HepG2 (cell line): ENCODE data around the gene VPS25. TPM values are rescaled to one million over a fixed set of nuclear protein-coding genes. Genes with fewer than 3 reads are reported as not detected.

ENCODE experiments used
- AGO1 ChIP-seq: fragments of 200-400 bp; formaldehyde crosslinking; IDR thresholded peaks from 2 replicates; pipeline ENCODE4 v1.6.1; 2017; ENCODE audit warnings: mild to moderate bottlenecking, low read depth, low read length, moderate library complexity; ENCODE audit not compliant: poor library complexity, severe bottlenecking
- ARNTL ChIP-seq: sonication (generic); formaldehyde crosslinking; IDR thresholded peaks from 2 replicates; pipeline ENCODE4 v1.4.0; 2020; ENCODE audit warnings: mild to moderate bottlenecking, missing genetic modification reagents
- CBX5 ChIP-seq: sonication (generic); formaldehyde crosslinking; IDR thresholded peaks from 2 replicates; pipeline ENCODE4 v1.4.0; 2020; ENCODE audit warnings: missing genetic modification reagents, borderline replicate concordance
- CENPT ChIP-seq: sonication (generic); formaldehyde crosslinking; IDR thresholded peaks from 2 replicates; pipeline ENCODE4 v1.8.0; 2022; ENCODE audit warnings: low read depth, mild to moderate bottlenecking, moderate library complexity, missing genetic modification reagents
- DR1 ChIP-seq: sonication (generic); formaldehyde crosslinking; IDR thresholded peaks from 2 replicates; pipeline ENCODE4 v1.8.0; 2021; ENCODE audit warnings: mild to moderate bottlenecking, missing genetic modification reagents, inconsistent platforms
- GTF3A ChIP-seq: sonication (generic); formaldehyde crosslinking; conservative IDR thresholded peaks from 2 replicates; pipeline ENCODE4 v1.4.0; 2020; ENCODE audit warnings: mild to moderate bottlenecking, missing genetic modification reagents
- GZF1 ChIP-seq: sonication (generic); formaldehyde crosslinking; IDR thresholded peaks from 2 replicates; pipeline ENCODE4 v1.5.1; 2020; ENCODE audit warnings: mild to moderate bottlenecking, missing genetic modification reagents
- HNF4G ChIP-seq, 2 experiments: sonication (generic) in 1 of 2; formaldehyde crosslinking in 1 of 2; IDR thresholded peaks; 2 replicates each; pipeline versions ENCODE4 v1.4.0 to v1.6.1; 2011 to 2020; ENCODE audit warnings: borderline replicate concordance in 2 of 2, low read depth in 2 of 2, mild to moderate bottlenecking in 2 of 2, low read length in 1 of 2, missing genetic modification reagents in 1 of 2, moderate library complexity in 1 of 2
- HNRNPH1 ChIP-seq: fragments of 200-400 bp; formaldehyde crosslinking; optimal IDR thresholded peaks from 2 replicates; pipeline ENCODE3; 2017; ENCODE audit warnings: mild to moderate bottlenecking, low read depth, low read length
- KDM6A ChIP-seq: IDR thresholded peaks from 2 replicates; pipeline ENCODE4 v1.6.1; 2016; ENCODE audit warnings: low read depth
- MEIS1 ChIP-seq: sonication (generic); formaldehyde crosslinking; IDR thresholded peaks from 2 replicates; pipeline ENCODE4 v1.9.0; 2021; ENCODE audit warnings: mild to moderate bottlenecking, missing genetic modification reagents, moderate library complexity, borderline replicate concordance
- MXI1 ChIP-seq: IDR thresholded peaks from 3 replicates; pipeline ENCODE4 v1.6.1; 2012; ENCODE audit warnings: low read depth, low read length, inconsistent platforms, borderline replicate concordance
- NBN ChIP-seq: fragments of 450-650 bp; conservative IDR thresholded peaks from 2 replicates; pipeline ENCODE4 v1.6.1; 2017
- TBX2 ChIP-seq: sonication (generic); formaldehyde crosslinking; IDR thresholded peaks from 2 replicates; pipeline ENCODE4 v1.5.0; 2020; ENCODE audit warnings: missing genetic modification reagents, mild to moderate bottlenecking, borderline replicate concordance
- TCF12 ChIP-seq, 2 experiments: fragments of 450-650 bp in 1 of 2; sonication (generic) in 1 of 2; formaldehyde crosslinking in 1 of 2; IDR thresholded peaks; 2 replicates each; pipeline versions ENCODE4 v1.6.1 to v1.8.0; 2017 to 2022; ENCODE audit warnings: antibody characterized with exemption in 1 of 2, mild to moderate bottlenecking in 1 of 2, missing genetic modification reagents in 1 of 2, moderate library complexity in 1 of 2
- ZFP41 ChIP-seq: sonication (generic); formaldehyde crosslinking; IDR thresholded peaks from 2 replicates; pipeline ENCODE4 v1.4.0; 2020; ENCODE audit warnings: mild to moderate bottlenecking, missing genetic modification reagents, borderline replicate concordance
- ZNF138 ChIP-seq: sonication (generic); formaldehyde crosslinking; IDR thresholded peaks from 2 replicates; pipeline ENCODE4 v1.5.0; 2020; ENCODE audit warnings: mild to moderate bottlenecking, low read depth, missing genetic modification reagents
- ZNF496 ChIP-seq: sonication (generic); formaldehyde crosslinking; IDR thresholded peaks from 2 replicates; pipeline ENCODE4 v1.8.1; 2023; ENCODE audit warnings: mild to moderate bottlenecking, moderate library complexity, missing genetic modification reagents; ENCODE audit not compliant: insufficient replicate concordance
- ZNF614 ChIP-seq: IDR thresholded peaks from 2 replicates; pipeline ENCODE4 v1.6.1; 2018; ENCODE audit warnings: missing biosample characterization, missing genetic modification reagents, inconsistent platforms, borderline replicate concordance
- ZNF672 ChIP-seq: sonication (generic); formaldehyde crosslinking; IDR thresholded peaks from 2 replicates; pipeline ENCODE4 v1.8.1; 2022; ENCODE audit warnings: missing genetic modification reagents
- polyA plus RNA-seq, 8 experiments: library from polyadenylated mRNA; depleted of rRNA in 3 of 8; stranded (reverse) in 7 of 8; unstranded in 1 of 8; fragments of >200 nt; fragmentation: Illumina TruSeq in 4 of 8; extraction: Trizol in 4 of 8; gene quantifications; 2 replicates each; pipeline versions ENCODE4 v1.2.1 to v1.2.3, GENCODE V29; 2011 to 2016; ENCODE audit warnings: low read depth in 4 of 8, missing spikeins in 1 of 8, mixed read lengths in 1 of 8; ENCODE audit not compliant: insufficient read depth in 1 of 8
- total RNA-seq, 5 experiments: library from RNA; depleted of rRNA; stranded (reverse); fragments of >200 nt; fragmentation: Illumina TruSeq; extraction: Trizol; gene quantifications; 2 replicates each; pipeline ENCODE4 v1.2.3, GENCODE V29; 2016; ENCODE audit warnings: low read depth in 1 of 5
- TF ChIP-seq, protein P1 (sequence below): sonication (generic); formaldehyde crosslinking; IDR thresholded peaks from 2 replicates; pipeline ENCODE4 v1.5.1; 2020; ENCODE audit warnings: missing genetic modification reagents, mild to moderate bottlenecking, borderline replicate concordance
- TF ChIP-seq, protein P2 (sequence below): sonication (generic); formaldehyde crosslinking; IDR thresholded peaks from 2 replicates; pipeline ENCODE4 v1.4.0; 2020; ENCODE audit warnings: missing genetic modification reagents
- TF ChIP-seq, protein P3 (sequence below): IDR thresholded peaks from 2 replicates; pipeline ENCODE4 v1.6.1; 2016; ENCODE audit warnings: control low read depth

Gene VPS25
- total and polyA plus RNA-seq, 2 of the 13 experiments (the other 11 are each of a cell fraction or from before 2014, with no cell fraction given) = 161 to 249 TPM

DNA sequence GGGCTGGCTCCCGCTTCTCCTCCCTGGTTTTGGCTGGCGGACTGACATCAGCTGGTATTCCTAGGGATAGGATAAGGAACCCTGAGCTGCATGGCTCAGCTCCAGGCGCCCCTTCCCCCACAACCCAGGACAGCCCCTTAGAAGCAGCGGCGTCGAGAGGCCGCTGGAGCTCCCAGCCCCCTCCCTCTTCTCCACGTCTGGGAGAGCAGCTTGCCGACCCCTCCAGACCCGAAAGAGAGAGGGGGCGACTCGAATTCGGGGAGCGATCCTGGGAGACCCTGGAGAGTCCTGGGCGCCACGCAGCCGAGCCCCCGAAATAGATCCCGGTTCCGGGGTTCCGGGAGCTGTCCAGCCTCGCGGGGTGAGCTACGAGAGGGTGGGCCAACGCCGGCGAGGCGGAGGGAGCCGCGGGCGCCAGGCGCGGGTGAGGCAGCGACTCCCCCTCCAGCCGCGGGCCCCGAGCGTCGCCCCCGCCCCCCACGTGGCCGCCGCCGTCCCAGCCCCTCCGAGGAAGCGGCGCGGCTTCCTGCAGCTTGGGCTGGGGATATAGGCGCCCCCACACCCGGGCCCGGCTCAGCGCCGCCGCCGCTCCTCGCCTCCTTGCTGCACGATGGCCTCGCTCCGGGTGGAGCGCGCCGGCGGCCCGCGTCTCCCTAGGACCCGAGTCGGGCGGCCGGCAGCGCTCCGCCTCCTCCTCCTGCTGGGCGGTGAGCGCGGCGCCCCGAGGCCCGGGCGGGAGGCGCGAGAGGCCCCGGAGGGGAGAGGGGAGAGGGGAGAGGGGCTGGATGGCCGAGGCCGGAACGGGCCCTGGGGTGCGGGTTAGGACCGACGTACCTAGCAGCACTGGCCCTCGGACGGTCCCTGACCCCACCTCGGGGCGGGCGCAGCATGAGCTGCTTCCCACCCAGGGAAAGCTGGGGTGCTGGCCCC, 12.3 kb upstream of the VPS25 start, which contains the start of gene RAMP2 (continued):
- TF ChIP-seq GZF1 (CRISPR knock-in tag) (0 out of 2 replicates have a peak, but pooled peaks have one; percentile 38), ARNTL (CRISPR knock-in tag) (no peak), TCF12 (IDR thresholded peaks at IDR 0.05) (no peak), TCF12 (CRISPR knock-in tag; IDR thresholded peaks at IDR 0.05) (no peak), AGO1 (peak; percentile 17), HNRNPH1 (no peak), ZNF496 (CRISPR knock-in tag) (no peak), CENPT (CRISPR knock-in tag) (peak; percentile 42; the same call in 1 of the 2 replicates), TBX2 (CRISPR knock-in tag) (0 out of 2 replicates have a peak, but pooled peaks have one; percentile 5), ZNF614 (CRISPR knock-in tag) (no peak), NBN (no peak), MXI1 (no peak), DR1 (CRISPR knock-in tag) (no peak), GTF3A (no peak), ZNF138 (no peak), ZFP41 (CRISPR knock-in tag) (no peak), KDM6A (CRISPR knock-in tag) (no peak), HNF4G (IDR thresholded peaks at IDR 0.05; ENCODE audit: borderline replicate concordance, low read depth, low read length) (no peak; the same call in 1 of the 2 replicates), HNF4G (CRISPR knock-in tag; IDR thresholded peaks at IDR 0.05; ENCODE audit: borderline replicate concordance, low read depth) (no peak), MEIS1 (CRISPR knock-in tag) (no peak), ZNF672 (CRISPR knock-in tag) (no peak), CBX5 (CRISPR knock-in tag) (no peak)
- TF ChIP-seq, protein P1, sequence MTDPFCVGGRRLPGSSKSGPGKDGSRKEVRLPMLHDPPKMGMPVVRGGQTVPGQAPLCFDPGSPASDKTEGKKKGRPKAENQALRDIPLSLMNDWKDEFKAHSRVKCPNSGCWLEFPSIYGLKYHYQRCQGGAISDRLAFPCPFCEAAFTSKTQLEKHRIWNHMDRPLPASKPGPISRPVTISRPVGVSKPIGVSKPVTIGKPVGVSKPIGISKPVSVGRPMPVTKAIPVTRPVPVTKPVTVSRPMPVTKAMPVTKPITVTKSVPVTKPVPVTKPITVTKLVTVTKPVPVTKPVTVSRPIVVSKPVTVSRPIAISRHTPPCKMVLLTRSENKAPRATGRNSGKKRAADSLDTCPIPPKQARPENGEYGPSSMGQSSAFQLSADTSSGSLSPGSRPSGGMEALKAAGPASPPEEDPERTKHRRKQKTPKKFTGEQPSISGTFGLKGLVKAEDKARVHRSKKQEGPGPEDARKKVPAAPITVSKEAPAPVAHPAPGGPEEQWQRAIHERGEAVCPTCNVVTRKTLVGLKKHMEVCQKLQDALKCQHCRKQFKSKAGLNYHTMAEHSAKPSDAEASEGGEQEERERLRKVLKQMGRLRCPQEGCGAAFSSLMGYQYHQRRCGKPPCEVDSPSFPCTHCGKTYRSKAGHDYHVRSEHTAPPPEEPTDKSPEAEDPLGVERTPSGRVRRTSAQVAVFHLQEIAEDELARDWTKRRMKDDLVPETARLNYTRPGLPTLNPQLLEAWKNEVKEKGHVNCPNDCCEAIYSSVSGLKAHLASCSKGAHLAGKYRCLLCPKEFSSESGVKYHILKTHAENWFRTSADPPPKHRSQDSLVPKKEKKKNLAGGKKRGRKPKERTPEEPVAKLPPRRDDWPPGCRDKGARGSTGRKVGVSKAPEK (CRISPR knock-in tag) = no peak
- TF ChIP-seq, protein P2, sequence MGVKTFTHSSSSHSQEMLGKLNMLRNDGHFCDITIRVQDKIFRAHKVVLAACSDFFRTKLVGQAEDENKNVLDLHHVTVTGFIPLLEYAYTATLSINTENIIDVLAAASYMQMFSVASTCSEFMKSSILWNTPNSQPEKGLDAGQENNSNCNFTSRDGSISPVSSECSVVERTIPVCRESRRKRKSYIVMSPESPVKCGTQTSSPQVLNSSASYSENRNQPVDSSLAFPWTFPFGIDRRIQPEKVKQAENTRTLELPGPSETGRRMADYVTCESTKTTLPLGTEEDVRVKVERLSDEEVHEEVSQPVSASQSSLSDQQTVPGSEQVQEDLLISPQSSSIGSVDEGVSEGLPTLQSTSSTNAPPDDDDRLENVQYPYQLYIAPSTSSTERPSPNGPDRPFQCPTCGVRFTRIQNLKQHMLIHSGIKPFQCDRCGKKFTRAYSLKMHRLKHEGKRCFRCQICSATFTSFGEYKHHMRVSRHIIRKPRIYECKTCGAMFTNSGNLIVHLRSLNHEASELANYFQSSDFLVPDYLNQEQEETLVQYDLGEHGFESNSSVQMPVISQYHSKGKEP (CRISPR knock-in tag) = no peak
- TF ChIP-seq, protein P3, sequence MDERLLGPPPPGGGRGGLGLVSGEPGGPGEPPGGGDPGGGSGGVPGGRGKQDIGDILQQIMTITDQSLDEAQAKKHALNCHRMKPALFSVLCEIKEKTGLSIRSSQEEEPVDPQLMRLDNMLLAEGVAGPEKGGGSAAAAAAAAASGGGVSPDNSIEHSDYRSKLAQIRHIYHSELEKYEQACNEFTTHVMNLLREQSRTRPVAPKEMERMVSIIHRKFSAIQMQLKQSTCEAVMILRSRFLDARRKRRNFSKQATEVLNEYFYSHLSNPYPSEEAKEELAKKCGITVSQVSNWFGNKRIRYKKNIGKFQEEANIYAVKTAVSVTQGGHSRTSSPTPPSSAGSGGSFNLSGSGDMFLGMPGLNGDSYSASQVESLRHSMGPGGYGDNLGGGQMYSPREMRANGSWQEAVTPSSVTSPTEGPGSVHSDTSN = no peak
